Measurements from ENCODE around the gene FLVCR1.

- TF ChIP-seq CTCF (IDR thresholded peaks at IDR 0.05) = no peak
- no peak for TF ChIP-seq POLR2A (IDR thresholded peaks at IDR 0.05)
Observed at GRCh38 chr1:212902054-212902453, 44.0 kb downstream of the FLVCR1 start.

Data from upper lobe of left lung (tissue), 4 donors.